ENCODE results near the gene GYG2.

GRCh38 chrX:2875136-2875481 lies 46.4 kb downstream of the GYG2 start:
- no peak for TF ChIP-seq CTCF (IDR thresholded peaks at IDR 0.05)
- TF ChIP-seq EZH2phosphoT487 (IDR thresholded peaks at IDR 0.05; ENCODE audit: borderline replicate concordance, low read depth): no peak
- TF ChIP-seq NFIC (IDR thresholded peaks at IDR 0.05; ENCODE audit: borderline replicate concordance): no peak
- no peak for TF ChIP-seq POLR2AphosphoS5 (IDR thresholded peaks at IDR 0.05; ENCODE audit: low read depth, low read length)
- no peak for TF ChIP-seq FOXJ3 (CRISPR knock-in tag; IDR thresholded peaks at IDR 0.05)
- TF ChIP-seq MXI1 (IDR thresholded peaks at IDR 0.05; ENCODE audit: low read depth, low read length): no peak
- TF ChIP-seq EP300 (IDR thresholded peaks at IDR 0.05; ENCODE audit: borderline replicate concordance in 1 of 2, low read depth in 1 of 2, low read length in 1 of 2): no peak
- no peak for TF ChIP-seq GABPA (IDR thresholded peaks at IDR 0.05; ENCODE audit: low read depth)
- TF ChIP-seq RCOR1 (IDR thresholded peaks at IDR 0.05; ENCODE audit: low read length): no peak
- no peak for TF ChIP-seq SIN3A (IDR thresholded peaks at IDR 0.05; ENCODE audit: borderline replicate concordance, low read depth, low read length)
- TF ChIP-seq TAF1 (IDR thresholded peaks at IDR 0.05; ENCODE audit: borderline replicate concordance, low read depth, low read length): no peak
- no peak for TF ChIP-seq NRF1 (IDR thresholded peaks at IDR 0.05; ENCODE audit: low read depth, low read length)
- TF ChIP-seq USF2 (IDR thresholded peaks at IDR 0.05; ENCODE audit: borderline replicate concordance, low read depth, low read length): no peak
- no peak for TF ChIP-seq MAX (IDR thresholded peaks at IDR 0.05; ENCODE audit: low read depth)

Data from SK-N-SH (cell line).